Measurements from ENCODE around the gene MAP3K14.

The MAP3K14 gene

GRCh38 chr17:45317111-45317928, 500 bp upstream of the MAP3K14 start:
- in situ Hi-C loops (cut with MboI; ENCODE audit: low sequenced_read_pairs), result no loop called here

GRCh38 chr17:45315648-45316433, 979 bp downstream of the MAP3K14 start:
- in situ Hi-C loops (cut with MboI; ENCODE audit: low sequenced_read_pairs), result no loop called here

- in situ Hi-C loops (cut with MboI; ENCODE audit: low sequenced_read_pairs), result no loop called here
Measured at GRCh38 chr17:45314741-45315647, 1.8 kb downstream of the MAP3K14 start.

- in situ Hi-C loops (cut with MboI; ENCODE audit: low sequenced_read_pairs), result no loop called here
Measured at GRCh38 chr17:45313996-45314740, 2.7 kb downstream of the MAP3K14 start.

GRCh38 chr17:45313421-45313771, 3.4 kb downstream of the MAP3K14 start:
- in situ Hi-C loops (cut with MboI; ENCODE audit: low sequenced_read_pairs), result no loop called here

- in situ Hi-C loops (cut with MboI; ENCODE audit: low sequenced_read_pairs), result no loop called here
Measured at GRCh38 chr17:45312477-45313420, 4.1 kb downstream of the MAP3K14 start.

- in situ Hi-C loops (cut with MboI; ENCODE audit: low sequenced_read_pairs), result no loop called here
Measured at GRCh38 chr17:45311760-45312476, 4.9 kb downstream of the MAP3K14 start.

- in situ Hi-C loops (cut with MboI; ENCODE audit: low sequenced_read_pairs), result no loop called here
Measured at GRCh38 chr17:45311401-45311759, 5.4 kb downstream of the MAP3K14 start.

GRCh38 chr17:45310380-45311324, 6.2 kb downstream of the MAP3K14 start:
- in situ Hi-C loops (cut with MboI; ENCODE audit: low sequenced_read_pairs), result no loop called here

GRCh38 chr17:45309400-45309799, 7.4 kb downstream of the MAP3K14 start:
- in situ Hi-C loops (cut with MboI; ENCODE audit: low sequenced_read_pairs), result no loop called here

- in situ Hi-C loops (cut with MboI; ENCODE audit: low sequenced_read_pairs), result no loop called here
Measured at GRCh38 chr17:45308840-45309239, 8.0 kb downstream of the MAP3K14 start.

GRCh38 chr17:45308016-45308365, 8.8 kb downstream of the MAP3K14 start:
- in situ Hi-C loops (cut with MboI; ENCODE audit: low sequenced_read_pairs), result no loop called here

GRCh38 chr17:45307290-45308015, 9.4 kb downstream of the MAP3K14 start:
- in situ Hi-C loops (cut with MboI; ENCODE audit: low sequenced_read_pairs), result no loop called here

GRCh38 chr17:45306623-45307022, 10.2 kb downstream of the MAP3K14 start:
- in situ Hi-C loops (cut with MboI; ENCODE audit: low sequenced_read_pairs), result no loop called here

GRCh38 chr17:45306094-45306493, 10.7 kb downstream of the MAP3K14 start:
- in situ Hi-C loops (cut with MboI; ENCODE audit: low sequenced_read_pairs), result no loop called here

GRCh38 chr17:45305530-45306087, 11.2 kb downstream of the MAP3K14 start:
- in situ Hi-C loops (cut with MboI; ENCODE audit: low sequenced_read_pairs), result no loop called here

- in situ Hi-C loops (cut with MboI; ENCODE audit: low sequenced_read_pairs), result no loop called here
Measured at GRCh38 chr17:45302649-45303173, 14.1 kb downstream of the MAP3K14 start.

All from HL-60/S4 (cell line).